Measurements from ENCODE around the gene MLLT1.
A peak's percentile ranks its signal among the peaks of the same experiment; 100 is the strongest.

The MLLT1 gene

DNA sequence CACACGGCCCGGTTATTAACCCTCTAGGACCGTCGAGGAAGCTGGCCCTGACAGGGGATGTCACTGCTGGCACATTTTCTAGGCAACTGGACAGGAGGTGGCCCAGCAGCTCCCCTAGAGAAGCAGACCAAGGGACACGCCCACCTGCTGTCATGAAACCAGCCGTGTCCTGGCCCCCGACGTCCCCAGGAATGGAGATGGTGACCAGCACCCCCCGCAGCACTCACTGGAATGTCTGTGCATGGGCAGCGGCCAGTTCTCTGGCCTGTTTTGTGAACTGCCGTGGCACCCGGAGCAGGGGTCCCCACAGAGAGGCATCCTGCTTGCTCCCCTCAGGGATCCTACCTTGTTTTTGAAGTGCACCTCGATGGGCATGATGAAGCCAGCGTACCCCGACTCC, 17.9 kb downstream of the MLLT1 start:
- ChIA-PET CTCF (interaction anchor here (1.8 kb wide), 1 partner anchor 10 kb away, joined by 9 read pairs; no protein-coding TSS in a partner anchor), POLR2A (no interaction called here)
- TF ChIP-seq SP1 (IDR thresholded peaks at IDR 0.05) (no peak), ZNF384 (IDR thresholded peaks at IDR 0.05) (no peak), HDGF (IDR thresholded peaks at IDR 0.05; ENCODE audit: borderline replicate concordance) (no peak), TARDBP (IDR thresholded peaks at IDR 0.05) (no peak), LEF1 (IDR thresholded peaks at IDR 0.05; ENCODE audit: borderline replicate concordance) (no peak), BHLHE40 (IDR thresholded peaks at IDR 0.05; ENCODE audit: borderline replicate concordance) (no peak), SUZ12 (IDR thresholded peaks at IDR 0.05) (no peak), FOXM1 (IDR thresholded peaks at IDR 0.05; ENCODE audit: borderline replicate concordance) (no peak), NFRKB (IDR thresholded peaks at IDR 0.05) (no peak), ELF4 (IDR thresholded peaks at IDR 0.05) (no peak), FOXA1 (IDR thresholded peaks at IDR 0.05) (no peak), ARNT (IDR thresholded peaks at IDR 0.05) (no peak), CTBP1 (IDR thresholded peaks at IDR 0.05; ENCODE audit: borderline replicate concordance) (no peak), FOXK2 (IDR thresholded peaks at IDR 0.05) (no peak), L3MBTL2 (conservative IDR thresholded peaks at IDR 0.05) (no peak)
- TF ChIP-seq, protein P1, sequence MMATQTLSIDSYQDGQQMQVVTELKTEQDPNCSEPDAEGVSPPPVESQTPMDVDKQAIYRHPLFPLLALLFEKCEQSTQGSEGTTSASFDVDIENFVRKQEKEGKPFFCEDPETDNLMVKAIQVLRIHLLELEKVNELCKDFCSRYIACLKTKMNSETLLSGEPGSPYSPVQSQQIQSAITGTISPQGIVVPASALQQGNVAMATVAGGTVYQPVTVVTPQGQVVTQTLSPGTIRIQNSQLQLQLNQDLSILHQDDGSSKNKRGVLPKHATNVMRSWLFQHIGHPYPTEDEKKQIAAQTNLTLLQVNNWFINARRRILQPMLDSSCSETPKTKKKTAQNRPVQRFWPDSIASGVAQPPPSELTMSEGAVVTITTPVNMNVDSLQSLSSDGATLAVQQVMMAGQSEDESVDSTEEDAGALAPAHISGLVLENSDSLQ (IDR thresholded peaks at IDR 0.05): no peak
- no peak for DNase-seq (ENCODE audit: extremely low spot score)

DNA sequence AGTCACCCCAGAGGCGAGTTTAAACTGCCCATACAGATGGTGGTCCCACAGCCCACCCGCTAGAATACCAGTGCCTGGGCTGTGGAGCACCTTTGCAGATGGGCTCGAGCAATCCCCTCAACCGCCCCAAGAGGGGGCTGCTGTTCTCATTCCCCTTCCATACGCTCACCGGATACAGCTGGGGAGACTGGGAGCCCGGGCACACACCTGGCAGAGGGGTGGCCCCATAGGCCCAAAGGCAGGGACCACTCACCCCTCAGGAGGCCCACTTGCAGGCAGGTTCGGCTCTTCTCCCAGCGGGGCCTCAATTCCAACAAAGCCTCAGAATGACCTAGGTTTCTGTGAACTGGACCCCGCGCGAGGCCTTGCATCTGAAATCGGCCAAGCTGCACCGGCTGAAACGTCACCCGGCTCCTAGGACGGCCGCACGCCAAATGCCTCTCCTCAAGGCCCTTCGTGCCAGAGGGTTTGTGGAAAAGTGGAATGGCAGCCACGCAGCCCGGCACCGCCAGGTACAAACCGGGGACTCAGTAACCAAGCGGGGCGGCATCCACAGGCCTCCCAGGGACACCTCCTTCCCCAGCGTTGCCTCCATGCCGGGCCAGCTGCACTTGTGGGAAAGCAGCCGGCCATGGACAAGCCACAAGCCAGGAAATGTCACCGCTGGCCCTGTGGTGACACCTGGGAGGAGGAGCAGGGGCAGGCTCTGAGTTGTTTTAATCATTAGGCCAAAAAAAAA, 18.7 kb downstream of the MLLT1 start:
- CTCF ChIA-PET: interaction anchor here (1.8 kb wide), 1 partner anchor 10 kb away, joined by 9 read pairs; no protein-coding TSS in a partner anchor
- DNase-seq (ENCODE audit: extremely low spot score): peak; percentile 66
- no peak for TF ChIP-seq BHLHE40 (IDR thresholded peaks at IDR 0.05; ENCODE audit: borderline replicate concordance)
- no peak for TF ChIP-seq L3MBTL2 (conservative IDR thresholded peaks at IDR 0.05)
- no peak for TF ChIP-seq NFRKB (IDR thresholded peaks at IDR 0.05)
- no peak for TF ChIP-seq HDGF (IDR thresholded peaks at IDR 0.05; ENCODE audit: borderline replicate concordance)
- TF ChIP-seq TARDBP (IDR thresholded peaks at IDR 0.05): no peak
- no peak for TF ChIP-seq SUZ12 (IDR thresholded peaks at IDR 0.05)
- no peak for TF ChIP-seq SP1 (IDR thresholded peaks at IDR 0.05)
- TF ChIP-seq FOXK2 (IDR thresholded peaks at IDR 0.05): no peak
- TF ChIP-seq ZNF384 (IDR thresholded peaks at IDR 0.05): no peak
- TF ChIP-seq LEF1 (IDR thresholded peaks at IDR 0.05; ENCODE audit: borderline replicate concordance): no peak
- no peak for TF ChIP-seq ARNT (IDR thresholded peaks at IDR 0.05)
- POLR2A ChIA-PET: no interaction called here

DNA sequence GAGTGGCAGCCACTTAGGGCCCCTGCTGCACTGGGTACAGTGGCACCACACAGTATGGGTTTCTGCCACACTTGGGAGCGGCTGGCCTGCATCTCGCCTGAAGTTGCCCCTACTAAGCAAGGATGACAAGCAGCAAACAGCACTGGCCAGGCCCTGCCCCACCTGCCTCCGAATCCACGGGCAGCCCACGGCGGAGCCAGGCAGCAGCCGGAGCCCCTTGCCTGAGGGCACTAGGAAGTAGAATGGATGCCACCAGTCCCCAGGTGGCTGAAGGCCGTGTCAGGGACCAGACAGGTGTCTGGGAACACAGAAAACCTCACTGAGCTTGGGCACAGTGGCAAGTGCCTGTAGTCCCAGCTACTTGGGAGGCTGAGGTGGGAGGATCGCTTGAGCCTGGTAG, 19.4 kb downstream of the MLLT1 start:
- no peak for DNase-seq (ENCODE audit: extremely low spot score)
- ChIA-PET POLR2A (no interaction called here), CTCF (interaction anchor here (1.8 kb wide), 1 partner anchor 11 kb away, joined by 9 read pairs; no protein-coding TSS in a partner anchor)
- TF ChIP-seq SP1 (IDR thresholded peaks at IDR 0.05) (no peak), NFRKB (IDR thresholded peaks at IDR 0.05) (no peak), FOXM1 (IDR thresholded peaks at IDR 0.05; ENCODE audit: borderline replicate concordance) (no peak), LEF1 (IDR thresholded peaks at IDR 0.05; ENCODE audit: borderline replicate concordance) (no peak), L3MBTL2 (conservative IDR thresholded peaks at IDR 0.05) (no peak), TARDBP (IDR thresholded peaks at IDR 0.05) (no peak)

DNA sequence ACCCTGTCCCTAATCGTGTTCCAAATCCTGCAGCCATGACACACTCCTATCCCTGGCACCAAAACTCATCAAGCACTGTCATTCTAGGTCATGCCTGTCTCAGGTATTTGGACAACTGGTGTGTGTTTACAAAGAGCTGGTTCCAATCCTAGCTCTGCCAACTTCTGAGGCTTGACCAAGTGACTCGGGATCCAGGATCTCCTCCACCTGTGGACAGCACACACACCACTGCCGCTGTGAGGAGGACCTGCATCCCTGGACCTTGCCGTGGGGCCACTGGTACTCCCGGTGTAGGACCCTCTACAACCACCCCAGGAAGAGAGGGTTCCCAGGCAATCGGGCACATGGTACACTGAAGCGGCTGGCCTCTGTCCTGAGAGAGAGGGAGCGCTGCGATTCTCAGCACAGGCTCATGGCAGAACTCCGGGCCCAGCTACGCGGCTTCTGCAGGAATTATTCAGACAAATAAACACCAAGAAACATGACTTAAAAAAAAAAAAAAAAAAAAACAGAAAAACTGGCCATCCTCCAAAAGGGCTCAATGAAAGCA, 20.4 kb downstream of the MLLT1 start:
- DNase-seq (ENCODE audit: extremely low spot score): no peak
- POLR2A ChIA-PET: no interaction called here
- TF ChIP-seq FOXA1 (IDR thresholded peaks at IDR 0.05): no peak
- TF ChIP-seq FOXM1 (IDR thresholded peaks at IDR 0.05; ENCODE audit: borderline replicate concordance): no peak
- TF ChIP-seq CTBP1 (IDR thresholded peaks at IDR 0.05; ENCODE audit: borderline replicate concordance): no peak
- no peak for TF ChIP-seq SUZ12 (IDR thresholded peaks at IDR 0.05)
- TF ChIP-seq, protein P1 (IDR thresholded peaks at IDR 0.05): no peak
- TF ChIP-seq LEF1 (IDR thresholded peaks at IDR 0.05; ENCODE audit: borderline replicate concordance): no peak
- TF ChIP-seq NFRKB (IDR thresholded peaks at IDR 0.05): no peak
- no peak for TF ChIP-seq ZNF384 (IDR thresholded peaks at IDR 0.05)
- no peak for TF ChIP-seq SP1 (IDR thresholded peaks at IDR 0.05)
- no peak for TF ChIP-seq BHLHE40 (IDR thresholded peaks at IDR 0.05; ENCODE audit: borderline replicate concordance)
- no peak for TF ChIP-seq ELF4 (IDR thresholded peaks at IDR 0.05)
- no peak for TF ChIP-seq FOXK2 (IDR thresholded peaks at IDR 0.05)
- no peak for TF ChIP-seq ARNT (IDR thresholded peaks at IDR 0.05)
- TF ChIP-seq L3MBTL2 (conservative IDR thresholded peaks at IDR 0.05): no peak
- CTCF ChIA-PET: no interaction called here

DNA sequence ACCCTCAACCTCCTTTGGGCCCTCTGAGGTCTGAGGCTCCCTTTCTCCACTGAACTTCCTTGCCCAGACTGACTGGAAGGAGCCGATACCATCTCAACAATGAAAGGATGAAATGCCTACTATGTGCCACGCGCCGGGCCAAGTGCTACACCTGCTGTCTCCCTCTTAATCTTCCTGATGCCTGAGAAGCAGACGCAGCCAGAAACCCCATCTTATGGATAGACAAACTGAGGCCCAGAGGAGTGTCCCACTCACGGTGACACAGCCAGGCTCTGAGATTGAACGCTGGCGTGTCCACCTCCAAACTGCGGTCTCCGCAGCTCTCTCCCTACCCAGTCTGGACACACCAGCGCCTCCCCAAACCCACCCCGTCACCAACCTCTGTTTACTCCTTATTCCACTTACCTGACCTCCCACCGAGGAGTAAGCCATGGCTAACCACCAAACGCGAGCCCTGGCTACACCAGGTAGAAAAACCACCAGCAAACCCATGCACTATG, 20.9 kb downstream of the MLLT1 start:
- no peak for DNase-seq (ENCODE audit: extremely low spot score)
- POLR2A ChIA-PET: no interaction called here
- CTCF ChIA-PET: no interaction called here
- TF ChIP-seq FOXA1 (IDR thresholded peaks at IDR 0.05) (no peak), ARNT (IDR thresholded peaks at IDR 0.05) (no peak), HDGF (IDR thresholded peaks at IDR 0.05; ENCODE audit: borderline replicate concordance) (no peak), ZNF384 (IDR thresholded peaks at IDR 0.05) (no peak), FOXK2 (IDR thresholded peaks at IDR 0.05) (no peak), LEF1 (IDR thresholded peaks at IDR 0.05; ENCODE audit: borderline replicate concordance) (no peak)
- TF ChIP-seq, protein P1 (IDR thresholded peaks at IDR 0.05): no peak
